ENCODE data around the gene OSBPL10.

Gene OSBPL10

GRCh38 chr3:31829826-31830426 lies 151.1 kb downstream of the OSBPL10 start:
- no peak for TF ChIP-seq CTCF (IDR thresholded peaks at IDR 0.05)
- H2AFZ ChIP-seq, result no peak overlapping the region
- no peaks in the 10 kb centered on the region for H3K36me3 ChIP-seq (ENCODE audit: control insufficient read depth, insufficient read depth, low read length)
- no peak overlapping the region for H3K4me3 ChIP-seq (ENCODE audit: low read depth, low read length)
- H3K4me2 ChIP-seq (ENCODE audit: low read length), result no peak overlapping the region
- no peaks in the 10 kb centered on the region for H3K27me3 ChIP-seq (ENCODE audit: control insufficient read depth, insufficient read depth, low read length)
- no peak overlapping the region for H3K27ac ChIP-seq
- no peaks in the 10 kb centered on the region for H3K79me2 ChIP-seq
- H3K9me3 ChIP-seq (ENCODE audit: control insufficient read depth, low read length), result no peaks in the 10 kb centered on the region
- H3K4me1 ChIP-seq, result peaks cover 3% of the 10 kb centered on the region
- no peak overlapping the region for H3K9ac ChIP-seq

- H3K4me3 ChIP-seq (ENCODE audit: low read depth, low read length), result no peak overlapping the region
- H3K9me3 ChIP-seq (ENCODE audit: control insufficient read depth, low read length), result no peaks in the 10 kb centered on the region
- H3K27ac ChIP-seq, result no peak overlapping the region
- peaks cover 3% of the 10 kb centered on the region for H3K4me1 ChIP-seq
- no peak overlapping the region for H3K4me2 ChIP-seq (ENCODE audit: low read length)
- H3K27me3 ChIP-seq (ENCODE audit: control insufficient read depth, insufficient read depth, low read length), result no peaks in the 10 kb centered on the region
- H3K79me2 ChIP-seq, result no peaks in the 10 kb centered on the region
- no peak overlapping the region for H3K9ac ChIP-seq
- H3K36me3 ChIP-seq (ENCODE audit: control insufficient read depth, insufficient read depth, low read length), result no peaks in the 10 kb centered on the region
- TF ChIP-seq CTCF (IDR thresholded peaks at IDR 0.05), result no peak
- H2AFZ ChIP-seq, result no peak overlapping the region
Measured at GRCh38 chr3:31829010-31829409, 152.1 kb downstream of the OSBPL10 start.

GRCh38 chr3:31828007-31828406 lies 153.1 kb downstream of the OSBPL10 start:
- no peak for TF ChIP-seq CTCF (IDR thresholded peaks at IDR 0.05)
- Histone ChIP-seq H3K36me3 (ENCODE audit: control insufficient read depth, insufficient read depth, low read length) (no peaks in the 10 kb centered on the region), H3K4me2 (ENCODE audit: low read length) (no peak overlapping the region), H2AFZ (no peak overlapping the region), H3K4me3 (ENCODE audit: low read depth, low read length) (no peak overlapping the region), H3K27ac (no peak overlapping the region), H3K9me3 (ENCODE audit: control insufficient read depth, low read length) (no peaks in the 10 kb centered on the region), H3K79me2 (no peaks in the 10 kb centered on the region), H3K9ac (no peak overlapping the region), H3K4me1 (peaks cover 3% of the 10 kb centered on the region), H3K27me3 (ENCODE audit: control insufficient read depth, insufficient read depth, low read length) (no peaks in the 10 kb centered on the region)

- no peaks in the 10 kb centered on the region for H3K9me3 ChIP-seq (ENCODE audit: control insufficient read depth, low read length)
- no peak overlapping the region for H3K4me2 ChIP-seq (ENCODE audit: low read length)
- H3K4me3 ChIP-seq (ENCODE audit: low read depth, low read length), result no peak overlapping the region
- no peaks in the 10 kb centered on the region for H3K79me2 ChIP-seq
- no peak for TF ChIP-seq CTCF (IDR thresholded peaks at IDR 0.05)
- no peaks in the 10 kb centered on the region for H3K27me3 ChIP-seq (ENCODE audit: control insufficient read depth, insufficient read depth, low read length)
- no peaks in the 10 kb centered on the region for H3K36me3 ChIP-seq (ENCODE audit: control insufficient read depth, insufficient read depth, low read length)
- H3K4me1 ChIP-seq, result no peaks in the 10 kb centered on the region
- no peak overlapping the region for H2AFZ ChIP-seq
- H3K9ac ChIP-seq, result no peak overlapping the region
- H3K27ac ChIP-seq, result no peak overlapping the region
Measured at GRCh38 chr3:31823184-31823583, 157.9 kb downstream of the OSBPL10 start.

GRCh38 chr3:31821118-31821517 lies 159.9 kb downstream of the OSBPL10 start:
- no peaks in the 10 kb centered on the region for H3K79me2 ChIP-seq
- no peak for TF ChIP-seq CTCF (IDR thresholded peaks at IDR 0.05)
- no peaks in the 10 kb centered on the region for H3K9me3 ChIP-seq (ENCODE audit: control insufficient read depth, low read length)
- H3K27me3 ChIP-seq (ENCODE audit: control insufficient read depth, insufficient read depth, low read length), result no peaks in the 10 kb centered on the region
- no peaks in the 10 kb centered on the region for H3K36me3 ChIP-seq (ENCODE audit: control insufficient read depth, insufficient read depth, low read length)
- H3K4me1 ChIP-seq, result no peaks in the 10 kb centered on the region
- H2AFZ ChIP-seq, result no peak overlapping the region
- H3K27ac ChIP-seq, result no peak overlapping the region
- H3K9ac ChIP-seq, result no peak overlapping the region
- no peak overlapping the region for H3K4me2 ChIP-seq (ENCODE audit: low read length)
- H3K4me3 ChIP-seq (ENCODE audit: low read depth, low read length), result no peak overlapping the region

Measured in parathyroid adenoma (tissue), 2 donors.